Transverse colon (tissue), 4 donors: ENCODE results near the gene LARGE1.

ENCODE experiments used
- EP300 ChIP-seq: sonication (generic); formaldehyde crosslinking; IDR thresholded peaks from one replicate; pipeline ENCODE4 v1.6.1; 2017; ENCODE audit warnings: antibody characterized with exemption, low read depth
- POLR2A ChIP-seq: fragments of 450-650 bp; IDR thresholded peaks from one replicate; pipeline ENCODE4 v1.6.1; 2016; ENCODE audit warnings: antibody characterized with exemption, mild to moderate bottlenecking, moderate library complexity
- POLR2AphosphoS5 ChIP-seq, 3 donors: sonication (generic); formaldehyde crosslinking; IDR thresholded peaks; one replicate each; pipeline ENCODE4 v1.6.1; 2016; ENCODE audit warnings: antibody characterized with exemption in 3 of 3
- TF ChIP-seq, protein P1 (sequence below), 5 experiments: fragments of 200-600 bp in 3 of 5; fragments of 450-650 bp in 2 of 5; sonication (generic) in 3 of 5; IDR thresholded peaks; 1 replicate in 2 of 5; 2 replicates in 3 of 5; pipeline ENCODE4 v1.5.1; 2016 to 2017; ENCODE audit warnings: antibody characterized with exemption in 5 of 5, inconsistent platforms in 3 of 5, mild to moderate bottlenecking in 2 of 5, moderate library complexity in 1 of 5

DNA sequence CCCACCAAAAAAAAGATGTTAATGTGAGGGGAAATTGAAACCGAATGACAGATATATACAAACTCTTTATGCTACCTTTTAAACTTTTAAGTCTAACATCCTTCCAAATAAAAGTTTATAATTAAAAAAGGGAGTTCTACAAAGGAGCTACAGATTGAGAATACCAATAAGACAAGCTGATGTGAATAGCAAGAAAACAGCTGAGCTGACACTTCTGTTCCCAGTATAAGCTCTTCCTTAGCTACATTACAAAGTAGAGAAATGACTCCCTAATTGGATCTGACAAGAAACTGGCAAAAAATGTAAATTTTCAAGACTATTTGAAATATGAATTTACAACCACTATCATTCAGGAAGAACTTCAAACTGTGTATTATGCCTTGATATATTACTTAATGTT lies 567.5 kb downstream of the LARGE1 start:
- TF ChIP-seq, protein P1, sequence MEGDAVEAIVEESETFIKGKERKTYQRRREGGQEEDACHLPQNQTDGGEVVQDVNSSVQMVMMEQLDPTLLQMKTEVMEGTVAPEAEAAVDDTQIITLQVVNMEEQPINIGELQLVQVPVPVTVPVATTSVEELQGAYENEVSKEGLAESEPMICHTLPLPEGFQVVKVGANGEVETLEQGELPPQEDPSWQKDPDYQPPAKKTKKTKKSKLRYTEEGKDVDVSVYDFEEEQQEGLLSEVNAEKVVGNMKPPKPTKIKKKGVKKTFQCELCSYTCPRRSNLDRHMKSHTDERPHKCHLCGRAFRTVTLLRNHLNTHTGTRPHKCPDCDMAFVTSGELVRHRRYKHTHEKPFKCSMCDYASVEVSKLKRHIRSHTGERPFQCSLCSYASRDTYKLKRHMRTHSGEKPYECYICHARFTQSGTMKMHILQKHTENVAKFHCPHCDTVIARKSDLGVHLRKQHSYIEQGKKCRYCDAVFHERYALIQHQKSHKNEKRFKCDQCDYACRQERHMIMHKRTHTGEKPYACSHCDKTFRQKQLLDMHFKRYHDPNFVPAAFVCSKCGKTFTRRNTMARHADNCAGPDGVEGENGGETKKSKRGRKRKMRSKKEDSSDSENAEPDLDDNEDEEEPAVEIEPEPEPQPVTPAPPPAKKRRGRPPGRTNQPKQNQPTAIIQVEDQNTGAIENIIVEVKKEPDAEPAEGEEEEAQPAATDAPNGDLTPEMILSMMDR (IDR thresholded peaks at IDR 0.05) = no peak
- TF ChIP-seq POLR2AphosphoS5 (IDR thresholded peaks at IDR 0.05) = no peak
- no peak for TF ChIP-seq POLR2A
- TF ChIP-seq EP300 = no peak
